HFFc6 (cell line): ENCODE measurements around the gene CUL7. TPM values are rescaled to one million over a fixed set of nuclear protein-coding genes. Genes with fewer than 3 reads are reported as not detected.

Experiments used
- DNase-seq: peaks from one replicate; pipeline ENCODE4 v3.0.0-alpha.2; 2018
- H3K27ac Mint-ChIP-seq: 2 replicates; pipeline ENCODE4 v1.8.0; 2020; ENCODE audit warnings: mild to moderate bottlenecking, mixed read lengths
- H3K27me3 Mint-ChIP-seq: 2 replicates; pipeline ENCODE4 v1.8.0; 2021; ENCODE audit warnings: mild to moderate bottlenecking, moderate library complexity, mixed read lengths; ENCODE audit not compliant: insufficient read depth
- H3K36me3 Mint-ChIP-seq: 2 replicates; pipeline ENCODE4 v1.8.0; 2021; ENCODE audit warnings: low read depth, mixed read lengths
- H3K4me1 Mint-ChIP-seq: 2 replicates; pipeline ENCODE4 v1.8.0; 2020; ENCODE audit warnings: low read depth, mixed read lengths
- H3K4me3 Mint-ChIP-seq: 2 replicates; pipeline ENCODE4 v1.8.0; 2020; ENCODE audit warnings: mild to moderate bottlenecking, moderate library complexity, mixed read lengths
- H3K9me3 Mint-ChIP-seq: 2 replicates; pipeline ENCODE4 v1.8.0; 2020; ENCODE audit warnings: mild to moderate bottlenecking, mixed read lengths
- total RNA-seq, 6 experiments: library from RNA; stranded (reverse); fragmentation: NEBNext Ultra II Directional; extraction: Animal tissue kit (Norgen Biotek cat#: 25700); gene quantifications; 2 replicates in 1 of 6; 3 replicates in 5 of 6; pipeline ENCODE4 v1.2.3, GENCODE V29; 2021
- TF ChIP-seq, protein P1 (sequence below): fragments of 200-600 bp; sonication (generic); IDR thresholded peaks from 2 replicates; pipeline ENCODE4 v1.5.0; 2021; ENCODE audit warnings: antibody characterized with exemption, mild to moderate bottlenecking

Gene CUL7
- total RNA-seq, 6 experiments from 2014 or later = 33.7 to 50.3 (median 37.0) TPM

DNA sequence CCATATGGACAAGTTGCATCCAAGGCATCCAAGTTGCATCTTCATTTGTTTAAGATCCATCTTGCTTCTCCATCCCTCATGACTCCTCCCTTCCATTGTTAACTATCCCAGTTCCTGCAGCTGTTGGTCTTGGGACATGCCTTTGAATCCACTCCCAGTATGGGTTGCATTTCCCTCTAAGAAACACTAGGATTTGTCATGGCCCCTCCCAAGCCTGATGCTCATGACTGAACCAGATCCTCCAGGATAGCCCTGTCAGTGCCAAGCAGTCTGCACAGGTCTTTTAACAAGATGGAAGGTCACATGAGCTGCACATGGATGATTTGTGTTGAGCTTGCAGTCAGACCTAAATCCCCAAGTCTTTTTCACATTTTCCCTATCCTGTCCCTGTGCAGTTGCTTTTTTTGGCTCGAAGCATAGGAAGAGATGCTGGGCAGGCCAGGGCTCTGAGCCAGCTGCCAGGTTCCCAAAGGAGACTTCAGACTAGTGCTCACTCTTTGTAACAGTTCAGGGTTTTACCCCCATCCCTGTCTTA lies 65.1 kb downstream of the CUL7 start:
- peaks cover 2% of the 10 kb centered on the region; the same call in 1 of the 2 replicates for H3K27me3 Mint-ChIP-seq
- H3K36me3 Mint-ChIP-seq = peaks cover 31% of the 10 kb centered on the region
- H3K4me3 Mint-ChIP-seq = no peak overlapping the region
- no peaks in the 10 kb centered on the region for H3K9me3 Mint-ChIP-seq
- DNase-seq = peak; percentile 36
- peak overlapping the region; percentile 19; the same call in 1 of the 2 replicates for H3K27ac Mint-ChIP-seq
- peaks cover 46% of the 10 kb centered on the region for H3K4me1 Mint-ChIP-seq
- TF ChIP-seq, protein P1, sequence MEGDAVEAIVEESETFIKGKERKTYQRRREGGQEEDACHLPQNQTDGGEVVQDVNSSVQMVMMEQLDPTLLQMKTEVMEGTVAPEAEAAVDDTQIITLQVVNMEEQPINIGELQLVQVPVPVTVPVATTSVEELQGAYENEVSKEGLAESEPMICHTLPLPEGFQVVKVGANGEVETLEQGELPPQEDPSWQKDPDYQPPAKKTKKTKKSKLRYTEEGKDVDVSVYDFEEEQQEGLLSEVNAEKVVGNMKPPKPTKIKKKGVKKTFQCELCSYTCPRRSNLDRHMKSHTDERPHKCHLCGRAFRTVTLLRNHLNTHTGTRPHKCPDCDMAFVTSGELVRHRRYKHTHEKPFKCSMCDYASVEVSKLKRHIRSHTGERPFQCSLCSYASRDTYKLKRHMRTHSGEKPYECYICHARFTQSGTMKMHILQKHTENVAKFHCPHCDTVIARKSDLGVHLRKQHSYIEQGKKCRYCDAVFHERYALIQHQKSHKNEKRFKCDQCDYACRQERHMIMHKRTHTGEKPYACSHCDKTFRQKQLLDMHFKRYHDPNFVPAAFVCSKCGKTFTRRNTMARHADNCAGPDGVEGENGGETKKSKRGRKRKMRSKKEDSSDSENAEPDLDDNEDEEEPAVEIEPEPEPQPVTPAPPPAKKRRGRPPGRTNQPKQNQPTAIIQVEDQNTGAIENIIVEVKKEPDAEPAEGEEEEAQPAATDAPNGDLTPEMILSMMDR = no peak

Other genes starting within 250 kb of the CUL7 start
- 100 to 1,000 TPM in 4 of 6 experiments, 10 to 100 TPM in 2; 94.6 to 110 (median 105) TPM for gene RPL7L1, start 174.2 kb downstream of the CUL7 start, total RNA-seq
- gene PTCRA, start 137.8 kb downstream of the CUL7 start, total RNA-seq = not detected
- gene CNPY3, start 124.4 kb downstream of the CUL7 start, total RNA-seq = 10 to 100 TPM; 38.0 to 51.7 (median 42.5) TPM
- under 1 TPM in 5 of 6 experiments, not detected in 1; 0.16 to 0.24 (median 0.20) TPM for gene GNMT, start 93.1 kb downstream of the CUL7 start, total RNA-seq
- gene PEX6, start 74.7 kb downstream of the CUL7 start, total RNA-seq = 10 to 100 TPM; 20.3 to 31.7 (median 22.4) TPM
- gene PPP2R5D, start 69.3 kb downstream of the CUL7 start, total RNA-seq = 10 to 100 TPM; 37.7 to 50.7 (median 43.4) TPM
- 100 to 1,000 TPM; 114 to 132 (median 118) TPM for gene MEA1, start 39.9 kb downstream of the CUL7 start, total RNA-seq
- gene KLHDC3, start 39.6 kb downstream of the CUL7 start, total RNA-seq = 10 to 100 TPM; 41.6 to 51.2 (median 45.9) TPM
- 100 to 1,000 TPM in 2 of 6 experiments, 10 to 100 TPM in 4; 85.0 to 101 (median 96.4) TPM for gene RRP36, start 32.2 kb downstream of the CUL7 start, total RNA-seq
- gene MRPL2, start 5.6 kb upstream of the CUL7 start, total RNA-seq = 10 to 100 TPM; 52.6 to 62.9 (median 58.7) TPM
- 10 to 100 TPM; 10.7 to 12.6 (median 11.8) TPM for gene KLC4, start 5.8 kb upstream of the CUL7 start, total RNA-seq
- 100 to 1,000 TPM in 1 of 6 experiments, 10 to 100 TPM in 5; 62.8 to 115 (median 66.7) TPM for gene PTK7, start 22.5 kb upstream of the CUL7 start, total RNA-seq
- gene SRF, start 117.4 kb upstream of the CUL7 start, total RNA-seq = 10 to 100 TPM; 37.4 to 49.7 (median 39.3) TPM
- gene CUL9, start 128.3 kb upstream of the CUL7 start, total RNA-seq = 10 to 100 TPM; 15.4 to 19.9 (median 18.6) TPM
- 10 to 100 TPM; 38.3 to 56.3 (median 49.1) TPM for gene DNPH1, start 175.6 kb upstream of the CUL7 start, total RNA-seq
- not detected for gene TTBK1, start 189.6 kb upstream of the CUL7 start, total RNA-seq
- gene SLC22A7, start 244.4 kb upstream of the CUL7 start, total RNA-seq = not detected